NCI-H1694 (cell line): ENCODE data around the gene SYT2.
"Not testable (repeated sequence)": the region's sequence is repeated elsewhere in the genome, so short reads cannot be mapped to it uniquely, and the experiment has no call there.

Experiments
- DNase-seq: peaks from one replicate; lab custom pipeline; 2025; lab: John Stamatoyannopoulos, UW

SYT2 gene

GRCh38 chr1:202545647-202546303 is 164.5 kb downstream of the SYT2 start:
- not testable (repeated sequence) for DNase-seq

- peak; percentile 33 for DNase-seq
Observed at GRCh38 chr1:202544766-202545449, 165.3 kb downstream of the SYT2 start.

- DNase-seq, result not testable (repeated sequence)
Observed at GRCh38 chr1:202543537-202543936, 166.7 kb downstream of the SYT2 start.

GRCh38 chr1:202542415-202542814 is 167.8 kb downstream of the SYT2 start:
- DNase-seq, result not testable (repeated sequence)

GRCh38 chr1:202540858-202541257 is 169.4 kb downstream of the SYT2 start:
- not testable (repeated sequence) for DNase-seq
